Hematopoietic multipotent progenitor cell treated with erythropoietin and hydrocortisone succinate and interleukin-3 and kit ligand, for 17 days (in vitro differentiated cells): ENCODE measurements around the gene PRKAG2.

Experiments used
- DNase-seq: peaks from one replicate; pipeline ENCODE4 v3.0.0-alpha.2; 2015; ENCODE audit warnings: low spot score

Gene PRKAG2

DNA sequence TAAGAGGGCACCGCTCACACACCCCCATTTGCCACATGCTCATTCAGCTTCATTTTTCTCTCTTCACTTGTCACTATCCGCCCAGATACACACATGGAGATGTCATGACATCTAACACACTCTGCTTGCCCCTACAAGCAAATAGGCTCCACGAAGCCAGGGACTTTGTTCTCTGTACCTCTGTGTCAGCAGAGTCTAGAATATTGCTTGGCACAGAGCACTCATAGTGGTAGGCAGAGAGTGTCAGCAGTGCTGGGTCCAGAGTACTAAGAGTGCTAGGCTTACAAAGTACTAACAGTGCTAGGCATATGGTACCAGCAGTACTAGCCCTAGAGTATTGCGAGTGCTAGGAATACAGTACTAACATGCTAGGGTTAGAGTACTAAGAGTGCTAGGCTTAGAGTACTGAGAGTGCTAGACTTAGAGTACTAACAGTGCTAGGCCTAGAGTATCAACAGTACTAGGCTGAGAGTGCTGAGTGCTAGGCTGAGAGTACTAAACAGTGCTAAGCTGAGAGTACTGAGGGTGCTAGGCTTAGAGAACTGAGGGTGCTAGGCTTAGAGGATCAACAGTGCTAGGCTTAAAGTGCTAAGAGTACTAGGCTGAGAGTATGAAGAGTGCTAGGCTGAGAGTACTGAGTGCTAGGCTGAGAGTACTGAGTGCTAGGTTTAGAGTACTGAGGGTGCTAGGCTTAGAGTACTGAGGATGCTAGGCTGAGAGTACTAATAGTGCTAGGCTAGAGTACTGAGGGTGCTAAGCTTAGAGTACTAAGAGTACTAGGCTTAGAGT lies 166.1 kb downstream of the PRKAG2 start:
- no peak for DNase-seq

DNA sequence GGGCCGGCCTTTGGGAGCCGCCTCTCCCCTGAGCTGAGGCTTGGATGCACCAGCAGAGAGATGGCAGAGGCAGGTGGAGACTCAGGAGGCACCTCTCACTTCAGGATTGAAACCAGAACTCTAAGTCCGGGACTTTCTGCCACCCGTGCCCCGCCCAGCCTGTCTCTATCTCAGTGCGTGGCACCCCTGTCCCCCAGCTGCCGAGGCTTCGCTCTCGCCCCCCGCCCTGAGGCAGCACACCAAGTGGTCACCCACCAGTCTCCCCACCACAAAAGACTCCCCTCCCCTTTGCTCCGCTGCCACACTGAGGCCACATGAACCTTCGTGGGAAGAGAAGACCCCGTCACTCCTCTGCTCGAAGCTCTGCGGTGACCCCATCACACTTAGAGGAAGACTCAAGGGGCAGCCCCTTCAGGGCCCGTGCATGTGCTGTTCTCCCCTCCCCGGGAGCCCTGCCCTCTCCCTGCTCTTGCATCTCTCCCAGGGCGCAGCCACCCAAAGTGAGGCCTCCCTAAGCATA lies 166.7 kb downstream of the PRKAG2 start:
- DNase-seq, result no peak

GRCh38 chr7:151709141-151710038 lies 167.5 kb downstream of the PRKAG2 start:
- no peak for DNase-seq

DNA sequence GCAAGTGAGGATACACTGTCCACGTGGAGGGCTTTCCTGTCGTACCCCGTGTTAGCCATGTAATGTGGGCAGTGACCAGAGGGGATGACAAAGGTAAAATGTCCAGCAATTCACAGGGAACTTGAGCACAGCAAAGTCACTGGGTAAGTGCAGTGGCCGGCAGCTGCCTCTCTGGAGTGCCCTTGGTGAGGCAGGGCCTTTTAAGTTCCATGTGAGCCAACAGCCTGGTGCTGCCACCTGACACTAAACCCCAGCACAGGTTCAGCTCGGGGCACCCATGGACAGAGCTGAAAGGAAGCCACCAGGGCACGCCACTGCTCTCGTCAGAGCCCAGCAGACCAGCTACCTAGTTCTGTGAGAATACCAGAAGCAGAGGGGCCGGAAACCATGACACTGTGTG lies 168.3 kb downstream of the PRKAG2 start:
- DNase-seq, result no peak

DNA sequence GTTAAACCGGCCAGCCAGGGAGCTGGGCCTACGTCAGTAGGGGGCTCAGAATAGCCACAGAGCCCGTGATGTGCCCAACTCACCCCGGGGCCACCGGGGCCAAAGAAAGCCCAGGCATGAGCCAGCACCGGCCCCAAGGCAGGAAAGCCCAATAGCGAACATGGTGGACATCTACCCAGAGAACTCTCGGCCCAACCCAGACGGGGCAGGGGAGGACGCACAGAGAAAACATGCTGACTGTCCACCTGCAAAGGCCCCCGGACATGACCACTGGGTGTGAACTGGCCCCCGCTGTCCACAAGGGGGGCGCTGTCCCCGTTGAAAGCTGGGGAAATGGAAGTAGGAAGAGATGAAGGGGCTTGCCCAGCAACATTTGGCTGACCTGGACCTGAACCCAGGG lies 169.2 kb downstream of the PRKAG2 start:
- DNase-seq, result no peak

GRCh38 chr7:151707105-151707469 lies 169.8 kb downstream of the PRKAG2 start:
- no peak for DNase-seq

DNA sequence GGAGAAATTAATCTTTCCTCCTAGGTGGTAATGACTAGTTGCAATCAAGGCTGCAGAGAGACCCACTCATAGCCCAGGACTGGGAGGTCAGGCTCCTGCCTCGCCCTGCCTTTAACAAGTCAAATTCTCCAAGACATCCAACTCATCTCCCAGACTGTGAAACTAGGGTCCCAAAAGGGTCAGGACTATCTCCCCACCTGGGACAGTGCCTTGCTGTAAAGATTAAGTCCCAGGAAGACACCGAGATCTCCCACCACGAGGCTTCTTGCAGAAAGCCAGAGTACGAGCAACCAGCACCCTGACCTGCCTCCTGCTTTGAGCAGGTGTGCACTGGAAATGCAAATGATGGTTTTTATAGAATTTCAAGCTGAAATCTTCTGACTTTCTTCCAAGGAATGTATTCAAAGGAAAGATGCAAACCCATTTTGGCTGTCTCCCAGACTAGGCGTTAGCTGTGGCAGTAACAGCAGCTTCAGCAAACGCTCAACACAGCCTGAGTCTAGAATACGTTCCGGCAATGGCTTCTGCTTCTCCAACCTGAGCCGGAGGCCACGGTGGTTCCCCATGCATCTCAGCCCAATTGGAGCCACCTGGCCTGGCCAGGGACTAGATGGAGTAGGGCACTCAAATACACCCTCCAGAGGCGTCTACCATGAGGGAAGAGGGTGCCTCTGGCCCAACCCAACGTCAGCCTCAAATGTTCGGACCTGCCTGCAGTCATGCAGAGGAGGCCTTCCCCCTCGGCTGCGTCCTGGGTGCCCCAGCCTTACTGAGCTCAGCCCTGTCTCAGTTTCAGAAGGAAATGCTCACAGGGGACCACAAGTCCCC lies 170.4 kb downstream of the PRKAG2 start:
- no peak for DNase-seq

DNA sequence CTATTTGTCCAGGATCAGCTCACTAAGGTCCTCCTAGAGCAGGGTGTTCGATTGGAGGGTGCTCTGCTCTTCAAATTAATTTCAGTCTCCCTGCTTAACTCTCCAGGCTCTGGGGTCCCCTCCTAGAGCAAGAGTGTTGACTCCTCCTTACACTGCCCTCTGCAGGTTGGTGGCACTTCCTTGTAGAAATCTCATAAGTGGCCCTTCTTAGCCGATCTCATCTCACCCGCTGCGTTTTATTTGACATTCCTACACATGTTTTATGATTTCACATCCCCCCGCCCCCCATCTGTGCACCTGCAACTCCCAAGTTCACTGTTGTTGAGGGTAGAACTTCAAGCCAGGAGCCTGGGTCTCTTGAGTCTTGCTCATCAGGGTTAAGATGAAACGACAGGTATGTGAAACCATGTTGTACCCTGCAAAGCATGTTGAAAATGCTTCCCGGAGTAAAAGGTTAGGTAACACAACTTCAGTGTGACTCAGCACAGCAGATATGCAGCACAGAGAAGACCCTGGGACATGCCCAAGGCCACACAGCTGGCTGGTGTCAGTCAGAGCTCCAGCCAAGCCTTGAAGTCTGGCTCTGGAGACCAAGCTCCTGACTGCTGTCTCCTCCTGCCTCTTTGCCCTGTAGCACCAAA lies 171.2 kb downstream of the PRKAG2 start:
- no peak for DNase-seq

DNA sequence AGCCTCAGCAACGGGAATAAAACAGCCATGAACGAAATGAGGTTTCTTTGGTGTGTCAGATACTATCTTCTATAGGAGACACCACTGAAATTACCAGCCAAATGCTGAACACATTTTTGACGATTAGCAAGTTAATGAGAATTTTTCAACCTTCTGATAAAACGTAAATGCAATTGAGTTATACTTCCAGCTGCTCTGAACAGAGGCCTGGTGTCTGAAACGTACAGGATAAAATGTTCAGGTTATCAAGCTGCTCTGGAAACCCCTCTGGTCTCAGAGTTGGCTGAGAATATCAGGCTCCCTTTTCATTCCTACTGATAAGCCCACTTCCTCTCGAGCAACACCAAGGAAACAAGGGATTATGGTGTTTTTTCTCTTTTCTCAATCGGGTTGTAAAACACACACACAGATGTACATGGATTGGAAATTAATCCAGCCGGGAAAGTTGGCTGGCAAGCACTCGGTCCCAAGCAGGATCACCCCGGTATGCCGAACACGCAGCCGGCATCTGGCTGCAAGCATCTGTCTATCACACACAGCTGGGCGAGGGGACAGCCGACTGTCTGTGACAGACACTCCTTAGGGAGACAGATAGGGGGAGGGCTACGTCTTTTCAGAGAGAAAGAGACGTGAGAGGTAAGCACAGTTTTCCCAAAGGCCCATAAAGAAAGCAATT lies 171.8 kb downstream of the PRKAG2 start:
- no peak for DNase-seq

GRCh38 chr7:151704299-151704959 lies 172.5 kb downstream of the PRKAG2 start:
- no peak for DNase-seq

DNA sequence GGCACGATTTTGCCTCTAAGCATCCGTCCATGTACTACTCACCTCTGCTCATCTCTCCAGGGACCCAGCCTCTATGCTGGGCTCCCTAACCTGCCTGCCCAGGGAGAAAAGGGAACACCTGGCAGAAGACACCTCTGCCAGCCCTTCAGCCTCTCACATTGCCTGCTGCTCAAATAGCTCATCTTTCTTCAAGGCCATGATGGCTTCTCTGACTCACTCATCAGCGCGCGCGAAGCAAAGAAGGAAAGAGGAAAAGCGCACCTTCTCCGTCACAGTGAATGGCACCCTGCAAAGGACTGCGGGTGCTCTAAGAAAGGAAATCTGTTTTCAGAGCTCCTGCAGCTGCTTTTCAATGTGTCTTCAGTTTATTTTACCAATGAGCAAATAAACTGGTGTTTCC lies 174.0 kb downstream of the PRKAG2 start:
- no peak for DNase-seq

DNA sequence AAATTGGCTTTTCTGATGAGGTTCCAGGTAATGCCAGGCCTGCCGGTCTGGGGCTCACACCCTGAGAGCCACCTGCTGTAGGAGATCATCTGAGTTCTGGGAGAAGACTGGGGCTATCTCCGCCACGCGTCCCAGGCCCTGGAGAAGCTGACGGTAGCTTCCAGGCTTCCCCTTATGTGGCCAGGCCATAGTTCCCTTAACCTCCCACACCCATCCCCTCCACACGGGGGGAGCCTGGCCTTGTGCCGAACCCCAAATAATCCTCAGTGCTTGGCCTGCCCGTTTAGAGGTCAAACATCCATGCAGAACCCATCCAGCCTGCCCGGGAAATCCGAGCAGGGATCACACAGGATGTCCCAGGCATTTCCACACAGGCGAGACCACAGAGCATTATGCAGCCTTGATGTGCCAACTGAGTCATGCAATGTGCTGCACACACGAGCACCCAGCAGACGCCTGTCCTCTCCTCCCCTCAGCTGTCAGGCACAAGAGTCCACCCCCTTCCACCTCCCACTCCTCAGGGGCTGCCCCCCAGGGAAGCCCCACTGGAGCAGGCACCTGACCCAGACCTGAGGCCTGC lies 176.2 kb downstream of the PRKAG2 start:
- no peak for DNase-seq

DNA sequence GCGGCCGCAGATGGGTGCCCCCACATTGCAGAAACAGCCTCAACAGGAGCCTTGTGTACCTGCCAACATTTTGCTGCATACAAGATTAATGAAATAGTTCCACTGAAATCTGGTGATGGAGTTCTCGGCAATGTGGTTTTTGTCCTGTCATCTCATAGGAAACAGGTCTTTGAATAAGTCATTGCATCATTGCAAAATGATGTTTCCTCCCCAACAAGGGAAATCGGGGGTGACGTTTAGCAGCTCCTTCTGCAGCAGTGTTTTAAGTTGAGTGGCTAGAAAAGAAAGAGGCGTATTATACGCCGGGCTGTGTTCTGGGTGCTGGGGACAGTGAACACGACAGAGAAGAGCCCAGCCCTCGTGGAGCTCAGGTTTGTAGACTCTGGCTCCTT lies 177.0 kb downstream of the PRKAG2 start:
- DNase-seq, result no peak

GRCh38 chr7:151699147-151699927 lies 177.6 kb downstream of the PRKAG2 start:
- DNase-seq, result no peak

DNA sequence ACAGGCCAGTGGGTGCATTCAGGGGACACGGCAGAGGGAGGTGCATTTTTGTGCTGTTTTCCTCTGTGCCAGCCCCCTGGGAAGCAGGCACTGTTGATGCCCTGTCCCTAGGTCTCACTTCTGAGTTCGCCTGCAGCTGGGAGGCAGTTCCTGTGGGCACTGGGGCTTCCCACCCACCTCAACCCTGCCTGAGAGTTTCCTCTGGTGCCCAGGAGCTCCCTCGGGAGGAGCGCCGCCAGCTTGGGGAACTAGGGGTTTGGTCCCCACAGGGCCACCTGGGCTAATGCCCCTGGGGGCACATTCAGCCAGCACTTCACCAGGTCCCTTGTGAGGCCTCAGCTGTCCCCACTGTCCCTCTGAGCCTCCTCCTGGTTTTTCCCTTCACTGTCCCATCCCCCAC lies 179.0 kb downstream of the PRKAG2 start:
- DNase-seq, result no peak

DNA sequence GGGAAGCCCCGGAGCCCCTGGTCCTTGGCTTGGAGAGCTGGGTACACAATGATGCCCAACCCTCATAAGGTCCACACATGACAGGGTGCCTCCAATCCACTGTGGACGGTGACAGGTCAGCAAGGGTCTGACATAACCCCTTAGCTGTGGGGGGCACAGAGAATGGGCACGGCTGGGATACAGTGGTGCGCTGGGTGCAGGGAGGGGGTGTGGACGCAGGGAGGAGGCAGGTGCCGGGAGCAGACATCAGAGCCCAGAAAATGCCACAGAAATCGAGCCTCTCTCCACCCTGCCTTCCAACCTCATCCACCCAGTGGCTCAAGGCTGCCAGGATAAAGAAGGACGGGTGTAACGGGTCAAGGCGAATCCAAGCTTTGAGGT lies 179.4 kb downstream of the PRKAG2 start:
- DNase-seq, result no peak

GRCh38 chr7:151696721-151697514 lies 180.0 kb downstream of the PRKAG2 start:
- DNase-seq, result no peak

GRCh38 chr7:151695951-151696541 lies 180.9 kb downstream of the PRKAG2 start:
- DNase-seq, result no peak
